Mesothelial cell of epicardium (in vitro differentiated cells): Measurements from ENCODE around the gene TDP1. TPM values are rescaled to one million over a fixed set of nuclear protein-coding genes. Genes with fewer than 3 reads are reported as not detected.

ENCODE experiments used
- DNase-seq, 2 experiments: peaks; one replicate each; pipeline ENCODE4 v3.0.0; 2021; ENCODE audit warnings: low spot score in 2 of 2; ENCODE audit not compliant: unreplicated experiment in 2 of 2
- H3K27ac Mint-ChIP-seq: 2 replicates; pipeline ENCODE4 v1.8.0; 2021; ENCODE audit warnings: mixed read lengths
- H3K27me3 Mint-ChIP-seq: 2 replicates; pipeline ENCODE4 v1.8.0; 2021; ENCODE audit warnings: low read depth, mixed read lengths
- H3K36me3 Mint-ChIP-seq: 2 replicates; pipeline ENCODE4 v1.8.0; 2021; ENCODE audit warnings: mixed read lengths
- H3K4me1 Mint-ChIP-seq: 2 replicates; pipeline ENCODE4 v1.8.0; 2021; ENCODE audit warnings: mixed read lengths
- H3K4me3 Mint-ChIP-seq: 2 replicates; pipeline ENCODE4 v1.8.0; 2021; ENCODE audit warnings: mild to moderate bottlenecking, moderate library complexity, mixed read lengths
- H3K9me3 Mint-ChIP-seq: 2 replicates; pipeline ENCODE4 v1.8.0; 2021; ENCODE audit warnings: mixed read lengths
- total RNA-seq: library from RNA; stranded (reverse); gene quantifications from 3 replicates; pipeline ENCODE4 v1.2.1, GENCODE V29; 2021
- TF ChIP-seq, protein P1 (sequence below): fragments of 200-600 bp; sonication (generic); IDR thresholded peaks from one replicate; pipeline ENCODE4 v1.5.0; 2021; ENCODE audit warnings: antibody characterized with exemption; ENCODE audit not compliant: unreplicated experiment

TDP1 gene
- total RNA-seq, 1 donor from 2014 or later: 30.6 TPM

GRCh38 chr14:90005441-90005840 lies 49.7 kb downstream of the TDP1 start:
- peaks cover 24% of the 10 kb centered on the region for H3K36me3 Mint-ChIP-seq
- H3K27me3 Mint-ChIP-seq: no peaks in the 10 kb centered on the region
- no peaks in the 10 kb centered on the region for H3K9me3 Mint-ChIP-seq
- TF ChIP-seq, protein P1, sequence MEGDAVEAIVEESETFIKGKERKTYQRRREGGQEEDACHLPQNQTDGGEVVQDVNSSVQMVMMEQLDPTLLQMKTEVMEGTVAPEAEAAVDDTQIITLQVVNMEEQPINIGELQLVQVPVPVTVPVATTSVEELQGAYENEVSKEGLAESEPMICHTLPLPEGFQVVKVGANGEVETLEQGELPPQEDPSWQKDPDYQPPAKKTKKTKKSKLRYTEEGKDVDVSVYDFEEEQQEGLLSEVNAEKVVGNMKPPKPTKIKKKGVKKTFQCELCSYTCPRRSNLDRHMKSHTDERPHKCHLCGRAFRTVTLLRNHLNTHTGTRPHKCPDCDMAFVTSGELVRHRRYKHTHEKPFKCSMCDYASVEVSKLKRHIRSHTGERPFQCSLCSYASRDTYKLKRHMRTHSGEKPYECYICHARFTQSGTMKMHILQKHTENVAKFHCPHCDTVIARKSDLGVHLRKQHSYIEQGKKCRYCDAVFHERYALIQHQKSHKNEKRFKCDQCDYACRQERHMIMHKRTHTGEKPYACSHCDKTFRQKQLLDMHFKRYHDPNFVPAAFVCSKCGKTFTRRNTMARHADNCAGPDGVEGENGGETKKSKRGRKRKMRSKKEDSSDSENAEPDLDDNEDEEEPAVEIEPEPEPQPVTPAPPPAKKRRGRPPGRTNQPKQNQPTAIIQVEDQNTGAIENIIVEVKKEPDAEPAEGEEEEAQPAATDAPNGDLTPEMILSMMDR: no peak
- no peak for DNase-seq
- no peak overlapping the region for H3K4me3 Mint-ChIP-seq
- no peak overlapping the region for H3K27ac Mint-ChIP-seq
- no peaks in the 10 kb centered on the region for H3K4me1 Mint-ChIP-seq

- H3K36me3 Mint-ChIP-seq: peaks cover 30% of the 10 kb centered on the region
- no peak for DNase-seq
- no peak overlapping the region for H3K27ac Mint-ChIP-seq
- H3K27me3 Mint-ChIP-seq: no peaks in the 10 kb centered on the region
- H3K9me3 Mint-ChIP-seq: peaks cover 2% of the 10 kb centered on the region
- H3K4me1 Mint-ChIP-seq: no peaks in the 10 kb centered on the region
- TF ChIP-seq, protein P1: no peak
- H3K4me3 Mint-ChIP-seq: no peak overlapping the region
Measured at GRCh38 chr14:90005939-90006530, 50.3 kb downstream of the TDP1 start.

DNA sequence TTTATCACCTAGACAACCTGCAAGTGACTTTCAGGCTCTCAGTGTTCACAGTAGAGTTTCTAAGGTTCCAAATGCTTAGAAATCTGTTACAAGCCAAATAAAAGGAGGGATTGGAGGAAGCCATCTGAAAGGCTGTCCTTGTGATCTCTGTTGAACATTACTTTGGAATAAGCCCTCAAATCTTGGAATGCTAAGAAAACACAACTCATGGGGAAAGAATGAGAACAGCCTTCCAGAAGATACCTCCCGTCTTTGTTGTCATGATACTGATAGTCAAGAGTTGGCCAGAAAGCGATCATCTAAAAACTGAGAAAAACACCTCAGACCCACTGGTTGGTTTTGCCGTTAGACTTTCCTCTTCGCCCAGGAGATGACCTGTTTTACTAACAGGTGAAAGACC lies 61.6 kb downstream of the TDP1 start:
- Mint-ChIP-seq H3K4me1 (no peaks in the 10 kb centered on the region), H3K36me3 (peaks cover 45% of the 10 kb centered on the region), H3K27me3 (no peaks in the 10 kb centered on the region), H3K9me3 (peaks cover 11% of the 10 kb centered on the region), H3K27ac (no peak overlapping the region), H3K4me3 (no peak overlapping the region)
- DNase-seq: no peak
- TF ChIP-seq, protein P1: no peak

GRCh38 chr14:90019824-90020523 lies 64.2 kb downstream of the TDP1 start:
- H3K27ac Mint-ChIP-seq: no peak overlapping the region
- H3K36me3 Mint-ChIP-seq: peaks cover 31% of the 10 kb centered on the region

DNA sequence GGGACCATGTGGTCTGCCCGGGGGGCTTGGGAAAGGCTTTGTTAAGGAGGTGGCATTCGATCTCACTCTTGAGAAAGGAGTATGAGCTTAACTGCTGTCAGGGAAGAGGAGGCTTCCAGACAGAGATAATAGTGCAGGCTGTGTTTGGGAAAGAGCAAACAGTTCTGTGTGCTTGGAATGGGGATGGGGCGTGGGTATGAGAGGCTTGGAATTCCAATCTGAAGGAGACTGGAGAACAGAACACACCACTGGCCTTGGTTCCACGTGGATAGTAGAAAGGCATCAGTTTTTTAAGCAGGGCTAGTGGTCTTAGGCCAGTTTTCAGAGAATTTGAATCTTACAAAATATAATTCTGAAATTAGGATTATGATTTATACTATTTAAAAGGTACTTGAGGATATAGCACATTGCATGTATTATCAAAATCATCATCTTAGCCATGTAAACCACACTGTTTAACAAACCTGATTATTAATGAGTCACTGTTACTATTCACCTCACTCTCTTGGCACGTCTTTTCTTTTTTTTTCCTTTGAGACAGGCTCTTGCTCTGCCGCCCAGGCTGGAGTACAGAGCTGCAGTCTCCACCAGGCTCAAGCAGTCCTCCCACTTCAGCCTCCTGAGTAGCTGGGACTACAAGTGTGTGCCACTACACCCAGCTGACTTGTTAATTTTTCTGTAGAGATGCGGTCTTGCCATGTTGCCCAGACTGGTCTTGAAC lies 67.6 kb downstream of the TDP1 start:
- Mint-ChIP-seq H3K9me3 (no peaks in the 10 kb centered on the region), H3K36me3 (peaks cover 29% of the 10 kb centered on the region), H3K27me3 (no peaks in the 10 kb centered on the region), H3K4me1 (no peaks in the 10 kb centered on the region), H3K27ac (no peak overlapping the region), H3K4me3 (no peak overlapping the region)
- TF ChIP-seq, protein P1: no peak
- DNase-seq: no peak

More at GRCh38 chr14:90019824-90020523, 64.2 kb downstream of the TDP1 start:
- Mint-ChIP-seq H3K9me3 (no peaks in the 10 kb centered on the region), H3K27me3 (no peaks in the 10 kb centered on the region), H3K4me1 (no peaks in the 10 kb centered on the region), H3K4me3 (no peak overlapping the region)
- no peak for DNase-seq
- TF ChIP-seq, protein P1: no peak
